ENCODE data around the gene ANO10. TPM values are rescaled to one million over a fixed set of nuclear protein-coding genes. Genes with fewer than 3 reads are reported as not detected.
"Not testable (repeated sequence)": the region's sequence is repeated elsewhere in the genome, so short reads cannot be mapped to it uniquely, and the experiment has no call there.

Gene ANO10, protein sequence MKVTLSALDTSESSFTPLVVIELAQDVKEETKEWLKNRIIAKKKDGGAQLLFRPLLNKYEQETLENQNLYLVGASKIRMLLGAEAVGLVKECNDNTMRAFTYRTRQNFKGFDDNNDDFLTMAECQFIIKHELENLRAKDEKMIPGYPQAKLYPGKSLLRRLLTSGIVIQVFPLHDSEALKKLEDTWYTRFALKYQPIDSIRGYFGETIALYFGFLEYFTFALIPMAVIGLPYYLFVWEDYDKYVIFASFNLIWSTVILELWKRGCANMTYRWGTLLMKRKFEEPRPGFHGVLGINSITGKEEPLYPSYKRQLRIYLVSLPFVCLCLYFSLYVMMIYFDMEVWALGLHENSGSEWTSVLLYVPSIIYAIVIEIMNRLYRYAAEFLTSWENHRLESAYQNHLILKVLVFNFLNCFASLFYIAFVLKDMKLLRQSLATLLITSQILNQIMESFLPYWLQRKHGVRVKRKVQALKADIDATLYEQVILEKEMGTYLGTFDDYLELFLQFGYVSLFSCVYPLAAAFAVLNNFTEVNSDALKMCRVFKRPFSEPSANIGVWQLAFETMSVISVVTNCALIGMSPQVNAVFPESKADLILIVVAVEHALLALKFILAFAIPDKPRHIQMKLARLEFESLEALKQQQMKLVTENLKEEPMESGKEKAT
- total RNA-seq (10 to 100 TPM; 10.3 to 18.8 (median 14.6) TPM), polyA plus RNA-seq (10 to 100 TPM; 11.4 to 16.6 (median 12.0) TPM)
- long read RNA-seq, donor 1, transcript ANO10-201 (13 exons, 3,212 nt), result major isoform, 12 of 17 reads
- long read RNA-seq, donor 1, partial matches to known transcripts, result 0 of 17 reads
- long read RNA-seq, donor 1, other reads (novel, unspliced or antisense), result 5 of 17 reads
- long read RNA-seq, donor 2, transcript ANO10-203 (12 exons, 2,419 nt), result minor isoform, 6 of 29 reads
- long read RNA-seq, donor 2, transcript ANO10-201 (13 exons, 3,212 nt), result major isoform, 14 of 29 reads
- long read RNA-seq, donor 2, partial matches to known transcripts, result 3 of 29 reads
- long read RNA-seq, donor 2, other reads (novel, unspliced or antisense), result 6 of 29 reads

DNA sequence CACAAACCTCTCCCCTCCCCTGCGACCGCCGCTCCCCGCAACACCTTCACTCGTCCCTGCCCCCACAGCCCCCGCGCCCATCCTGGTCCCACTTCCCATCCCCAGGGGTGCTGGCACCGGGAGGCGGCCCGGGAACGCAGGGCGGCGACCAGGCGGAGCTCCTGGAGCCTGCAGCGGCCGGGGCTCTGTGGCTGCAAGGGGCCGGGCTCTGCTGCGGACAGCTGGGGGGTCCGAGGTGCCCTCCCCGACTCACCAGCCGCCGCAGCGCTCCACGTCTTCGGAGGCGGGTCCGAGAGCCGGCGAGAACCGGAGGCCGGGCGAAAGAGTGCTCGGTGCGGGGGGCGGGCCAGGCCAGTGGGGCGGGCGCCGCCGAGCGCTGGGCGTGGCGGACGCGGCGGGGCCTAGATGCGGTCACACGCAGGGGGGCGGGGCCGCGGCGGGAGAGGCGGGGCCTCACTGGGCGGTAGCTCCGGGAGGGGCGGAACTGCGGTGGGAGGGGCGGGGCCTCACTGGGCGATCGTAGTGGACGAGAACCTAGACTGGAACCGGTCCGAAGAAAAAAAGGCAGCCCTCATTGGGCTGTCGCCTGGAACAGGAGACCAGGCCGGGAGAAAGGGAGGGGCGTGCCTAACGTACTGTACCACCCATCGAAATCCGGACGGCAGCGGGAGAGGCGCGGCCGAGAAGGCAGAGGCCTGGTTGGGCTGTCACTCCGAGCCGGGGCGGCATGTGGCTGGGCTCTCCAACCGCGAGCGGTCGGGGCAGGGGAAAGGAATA, at the start of gene ANO10:
ANO10 (minus strand) TSS at position 356 of the 777 bp plus-strand sequence. CDS start 16,159 bp downstream, outside the sequence.
- intact Hi-C loops (cut with DNase I), result loop anchor here (5.0 kb wide), 1 partner anchor 70 kb away; the partner anchor contains the start of gene ABHD5 (in 2 of the 2)
- H3K27me3 ChIP-seq (ENCODE audit: insufficient read depth in 3 of 3, low read length in 2 of 3), result no peaks in the 10 kb centered on the region
- 0 to 1% (median 1%) methylated on average over 40 to 80 of the region's 80 CpGs for WGBS, 3 donors

DNA sequence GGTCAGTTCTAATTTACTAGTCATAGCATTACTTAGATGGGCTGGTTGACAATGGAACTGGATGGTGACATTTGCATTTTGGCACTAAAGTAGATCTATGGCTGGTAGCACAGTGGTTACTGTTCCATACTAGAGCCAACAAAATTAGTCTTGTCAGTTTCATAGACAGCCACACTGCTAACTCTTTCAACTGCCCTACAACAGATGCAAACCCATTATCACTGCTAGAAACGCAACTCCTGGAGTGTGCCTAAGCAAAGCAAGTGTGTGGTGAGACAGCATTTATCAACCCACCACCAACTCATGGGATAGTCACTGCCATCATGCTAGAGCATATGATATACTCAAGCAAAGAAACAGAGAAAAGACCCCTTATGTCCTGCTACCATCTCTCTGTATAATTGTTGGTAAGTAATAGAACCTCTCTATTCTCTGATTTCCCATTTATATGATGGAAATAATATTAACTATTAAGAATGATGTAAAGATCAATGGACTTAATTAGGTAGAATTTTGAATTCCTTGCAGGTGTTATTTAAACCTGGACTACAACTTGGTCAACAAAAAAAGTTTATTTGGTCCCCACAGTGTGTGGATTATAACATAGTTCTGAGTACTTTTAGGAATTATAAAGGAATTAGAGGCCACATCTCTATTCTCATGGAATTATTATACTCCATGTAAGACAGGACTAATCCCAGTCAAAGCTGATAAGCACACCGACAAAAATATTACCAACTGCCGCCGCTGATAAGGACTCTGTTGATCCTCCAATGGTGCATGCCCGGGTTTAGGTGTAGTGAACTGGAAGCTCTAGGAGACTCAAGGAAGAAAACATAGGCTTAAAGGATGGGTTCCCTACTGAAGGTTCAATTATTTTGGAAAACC, 49.1 kb upstream of the ANO10 start:
- Histone ChIP-seq H3K27ac (no peak overlapping the region), H3K4me1 (no peaks in the 10 kb centered on the region), H3K9me3 (no peaks in the 10 kb centered on the region), H3K4me3 (no peak overlapping the region), H3K36me3 (ENCODE audit: insufficient read depth in 1 of 2, low read depth in 1 of 2) (no peaks in the 10 kb centered on the region), H3K27me3 (ENCODE audit: insufficient read depth in 3 of 3, low read length in 2 of 3) (no peaks in the 10 kb centered on the region)
- TF ChIP-seq, protein P1, sequence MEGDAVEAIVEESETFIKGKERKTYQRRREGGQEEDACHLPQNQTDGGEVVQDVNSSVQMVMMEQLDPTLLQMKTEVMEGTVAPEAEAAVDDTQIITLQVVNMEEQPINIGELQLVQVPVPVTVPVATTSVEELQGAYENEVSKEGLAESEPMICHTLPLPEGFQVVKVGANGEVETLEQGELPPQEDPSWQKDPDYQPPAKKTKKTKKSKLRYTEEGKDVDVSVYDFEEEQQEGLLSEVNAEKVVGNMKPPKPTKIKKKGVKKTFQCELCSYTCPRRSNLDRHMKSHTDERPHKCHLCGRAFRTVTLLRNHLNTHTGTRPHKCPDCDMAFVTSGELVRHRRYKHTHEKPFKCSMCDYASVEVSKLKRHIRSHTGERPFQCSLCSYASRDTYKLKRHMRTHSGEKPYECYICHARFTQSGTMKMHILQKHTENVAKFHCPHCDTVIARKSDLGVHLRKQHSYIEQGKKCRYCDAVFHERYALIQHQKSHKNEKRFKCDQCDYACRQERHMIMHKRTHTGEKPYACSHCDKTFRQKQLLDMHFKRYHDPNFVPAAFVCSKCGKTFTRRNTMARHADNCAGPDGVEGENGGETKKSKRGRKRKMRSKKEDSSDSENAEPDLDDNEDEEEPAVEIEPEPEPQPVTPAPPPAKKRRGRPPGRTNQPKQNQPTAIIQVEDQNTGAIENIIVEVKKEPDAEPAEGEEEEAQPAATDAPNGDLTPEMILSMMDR (IDR thresholded peaks at IDR 0.05), result no peak
- WGBS, 3 donors, result 95 to 99% (median 95%) methylated on average over 5 of the region's 5 CpGs
- no peak for DNase-seq
- no peak for ATAC-seq
- intact Hi-C loops (cut with DNase I), result no loop called here

More for the DNA sequence above, at the start of gene ANO10:
- ATAC-seq, result peak; percentile 97 to 99 (median 98)
- Histone ChIP-seq H3K9me3 (no peaks in the 10 kb centered on the region), H3K27ac (peak within 1 kb of the TSS; percentile 81), H3K4me1 (peaks cover 10% of the 10 kb centered on the region), H3K4me3 (peak within 1 kb of the TSS; percentile 82), H3K36me3 (ENCODE audit: insufficient read depth in 1 of 2, low read depth in 1 of 2) (no peaks in the 10 kb centered on the region)
- DNase-seq, result peak; percentile 97 to 99
- TF ChIP-seq, protein P1 (IDR thresholded peaks at IDR 0.05), result no peak

DNA sequence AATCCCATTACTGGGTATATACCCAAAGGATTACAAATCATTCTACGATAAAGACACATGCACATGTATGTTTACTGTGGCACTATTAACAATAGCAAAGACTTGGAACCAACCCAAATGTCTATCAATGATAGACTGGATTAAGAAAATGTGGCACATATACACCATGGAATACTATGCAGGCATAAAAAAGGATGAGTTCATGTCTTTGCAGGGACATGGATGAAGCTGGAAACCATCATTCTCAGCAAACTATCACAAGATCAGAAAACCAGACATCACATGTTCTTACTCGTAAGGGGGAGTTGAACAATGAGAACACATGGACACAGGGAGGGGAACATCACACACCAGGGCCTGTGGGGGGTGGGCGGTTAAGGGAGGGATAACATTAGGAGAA, 43.2 kb upstream of the ANO10 start:
- WGBS, 3 donors, result 95 to 98% (median 95%) methylated on average over 3 of the region's 3 CpGs
- H3K4me3 ChIP-seq; DNase-seq; H3K4me1 ChIP-seq; H3K9me3 ChIP-seq; H3K36me3 ChIP-seq (ENCODE audit: insufficient read depth in 1 of 2, low read depth in 1 of 2); intact Hi-C loops (cut with DNase I); ATAC-seq; H3K27me3 ChIP-seq (ENCODE audit: insufficient read depth in 3 of 3, low read length in 2 of 3); H3K27ac ChIP-seq: not testable (repeated sequence)

DNA sequence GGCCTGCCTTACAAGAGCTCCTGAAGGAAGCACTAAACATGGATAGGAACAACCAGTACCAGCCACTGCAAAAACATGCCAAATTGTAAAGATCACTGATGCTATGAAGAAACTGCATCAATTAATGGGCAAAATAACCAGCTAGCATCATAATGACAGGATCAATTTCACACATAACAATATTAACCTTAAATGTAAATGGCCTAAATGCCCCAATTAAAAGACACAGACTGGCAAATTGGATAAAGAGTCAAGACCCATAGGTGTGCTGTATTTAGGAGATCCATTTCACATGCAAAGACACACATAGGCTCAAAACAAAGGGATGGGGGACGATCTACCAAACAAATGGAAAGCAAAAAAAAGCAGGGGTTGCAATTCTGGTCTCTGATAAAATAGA, 39.6 kb upstream of the ANO10 start:
- WGBS, 3 donors, result 77 to 88% (median 81%) methylated on average over 1 of the region's 1 CpG
- H3K9me3 ChIP-seq; intact Hi-C loops (cut with DNase I); H3K27me3 ChIP-seq (ENCODE audit: insufficient read depth in 3 of 3, low read length in 2 of 3); H3K4me1 ChIP-seq; H3K27ac ChIP-seq; ATAC-seq; H3K4me3 ChIP-seq; H3K36me3 ChIP-seq (ENCODE audit: insufficient read depth in 1 of 2, low read depth in 1 of 2); DNase-seq: not testable (repeated sequence)
